SK-N-SH (cell line): Measurements from ENCODE around the gene GRIA1.

Source experiments
- EP300 ChIP-seq, 2 experiments: IDR thresholded peaks; 2 replicates each; pipeline versions ENCODE4 v1.4.0 to v1.6.1; 2012; ENCODE audit warnings: borderline replicate concordance in 1 of 2, low read depth in 1 of 2, low read length in 1 of 2
- TAF1 ChIP-seq: IDR thresholded peaks from 2 replicates; pipeline ENCODE4 v1.6.1; 2012; ENCODE audit warnings: low read depth, mild to moderate bottlenecking, low read length, moderate library complexity, borderline replicate concordance
- TCF12 ChIP-seq: IDR thresholded peaks from 2 replicates; pipeline ENCODE4 v1.4.0; 2012
- TF ChIP-seq, protein P1 (sequence below): fragments of 200-600 bp; sonication (generic); IDR thresholded peaks from 2 replicates; pipeline ENCODE4 v1.6.1; 2017; ENCODE audit warnings: antibody characterized with exemption, mild to moderate bottlenecking, moderate library complexity

DNA sequence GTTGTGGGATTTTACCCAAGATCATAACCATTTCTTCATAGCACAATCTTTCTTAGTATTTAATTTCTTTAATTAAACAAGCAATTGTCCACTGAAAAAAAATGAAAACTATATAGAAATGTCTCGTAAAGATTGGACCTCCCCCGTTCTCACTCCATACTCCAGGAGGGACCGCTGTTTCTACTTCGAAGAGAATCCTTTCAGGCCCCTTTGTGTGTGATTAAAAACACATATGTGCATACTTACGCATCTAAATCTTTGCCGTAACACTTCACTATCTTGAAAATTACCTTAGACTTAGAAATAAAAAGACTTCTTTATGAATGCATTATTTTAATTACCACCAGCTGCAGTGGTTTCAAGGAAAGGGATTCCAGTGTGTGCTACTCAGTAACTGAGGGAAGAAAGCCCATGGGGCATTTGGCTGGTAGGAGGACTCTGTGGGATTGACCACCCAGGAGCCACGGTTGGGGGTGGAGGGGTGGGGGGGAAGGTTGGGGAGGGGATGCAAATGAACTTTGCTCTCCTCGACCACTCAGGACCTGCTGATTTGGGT, 339.1 kb downstream of the GRIA1 start:
- TF ChIP-seq, protein P1, sequence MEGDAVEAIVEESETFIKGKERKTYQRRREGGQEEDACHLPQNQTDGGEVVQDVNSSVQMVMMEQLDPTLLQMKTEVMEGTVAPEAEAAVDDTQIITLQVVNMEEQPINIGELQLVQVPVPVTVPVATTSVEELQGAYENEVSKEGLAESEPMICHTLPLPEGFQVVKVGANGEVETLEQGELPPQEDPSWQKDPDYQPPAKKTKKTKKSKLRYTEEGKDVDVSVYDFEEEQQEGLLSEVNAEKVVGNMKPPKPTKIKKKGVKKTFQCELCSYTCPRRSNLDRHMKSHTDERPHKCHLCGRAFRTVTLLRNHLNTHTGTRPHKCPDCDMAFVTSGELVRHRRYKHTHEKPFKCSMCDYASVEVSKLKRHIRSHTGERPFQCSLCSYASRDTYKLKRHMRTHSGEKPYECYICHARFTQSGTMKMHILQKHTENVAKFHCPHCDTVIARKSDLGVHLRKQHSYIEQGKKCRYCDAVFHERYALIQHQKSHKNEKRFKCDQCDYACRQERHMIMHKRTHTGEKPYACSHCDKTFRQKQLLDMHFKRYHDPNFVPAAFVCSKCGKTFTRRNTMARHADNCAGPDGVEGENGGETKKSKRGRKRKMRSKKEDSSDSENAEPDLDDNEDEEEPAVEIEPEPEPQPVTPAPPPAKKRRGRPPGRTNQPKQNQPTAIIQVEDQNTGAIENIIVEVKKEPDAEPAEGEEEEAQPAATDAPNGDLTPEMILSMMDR: no peak
- TF ChIP-seq TAF1 (no peak), EP300 (IDR thresholded peaks at IDR 0.05; ENCODE audit: borderline replicate concordance in 1 of 2, low read depth in 1 of 2, low read length in 1 of 2) (no peak), TCF12 (no peak)
